H1 (cell line): Measurements from ENCODE around the gene EEF1AKMT3.

Experiments used
- CBX5 ChIP-seq: fragments of 300-800, 300-1000 bp; sonication (generic); IDR thresholded peaks from 2 replicates; pipeline ENCODE4 v1.7.1; 2016; ENCODE audit warnings: antibody characterized with exemption, low read length, low read depth
- EP300 ChIP-seq, 2 experiments: IDR thresholded peaks; 1 replicate in 1 of 2; 2 replicates in 1 of 2; pipeline ENCODE4 v1.6.1; 2011 to 2012; ENCODE audit warnings: low read depth in 2 of 2, low read length in 2 of 2, mild to moderate bottlenecking in 2 of 2, borderline replicate concordance in 1 of 2, inconsistent platforms in 1 of 2, moderate library complexity in 1 of 2
- GTF2F1 ChIP-seq: IDR thresholded peaks from 2 replicates; pipeline ENCODE4 v1.6.1; 2012; ENCODE audit warnings: low read depth, low read length, improper control_type of control experiment, borderline replicate concordance
- JUND ChIP-seq: IDR thresholded peaks from 2 replicates; pipeline ENCODE4 v1.6.1; 2011; ENCODE audit warnings: mild to moderate bottlenecking, improper control_type of control experiment, low read length
- POLR2A ChIP-seq, 2 experiments: IDR thresholded peaks; 1 replicate in 1 of 2; 2 replicates in 1 of 2; pipeline ENCODE4 v1.6.1; 2011; ENCODE audit warnings: low read depth in 2 of 2, low read length in 2 of 2, mild to moderate bottlenecking in 2 of 2; ENCODE audit errors: control extremely low read depth in 1 of 2
- RXRA ChIP-seq: IDR thresholded peaks from 2 replicates; pipeline ENCODE4 v1.6.1; 2011; ENCODE audit warnings: low read depth, mild to moderate bottlenecking, low read length, moderate library complexity; ENCODE audit not compliant: insufficient read depth
- TAF1 ChIP-seq: IDR thresholded peaks from 2 replicates; pipeline ENCODE4 v1.6.1; 2011; ENCODE audit warnings: mild to moderate bottlenecking, low read depth, low read length
- TF ChIP-seq, protein P1 (sequence below): IDR thresholded peaks from 2 replicates; pipeline ENCODE4 v1.6.1; 2012; ENCODE audit warnings: inconsistent platforms
- TF ChIP-seq, protein P2 (sequence below), 3 experiments: IDR thresholded peaks; 1 replicate in 2 of 3; 2 replicates in 1 of 3; pipeline versions ENCODE4 v1.5.1 to v1.6.1; 2011; ENCODE audit warnings: low read length in 3 of 3, mild to moderate bottlenecking in 3 of 3, inconsistent platforms in 2 of 3, low read depth in 1 of 3, moderate library complexity in 1 of 3; ENCODE audit not compliant: insufficient read depth in 1 of 3; ENCODE audit errors: control extremely low read depth in 1 of 3

DNA sequence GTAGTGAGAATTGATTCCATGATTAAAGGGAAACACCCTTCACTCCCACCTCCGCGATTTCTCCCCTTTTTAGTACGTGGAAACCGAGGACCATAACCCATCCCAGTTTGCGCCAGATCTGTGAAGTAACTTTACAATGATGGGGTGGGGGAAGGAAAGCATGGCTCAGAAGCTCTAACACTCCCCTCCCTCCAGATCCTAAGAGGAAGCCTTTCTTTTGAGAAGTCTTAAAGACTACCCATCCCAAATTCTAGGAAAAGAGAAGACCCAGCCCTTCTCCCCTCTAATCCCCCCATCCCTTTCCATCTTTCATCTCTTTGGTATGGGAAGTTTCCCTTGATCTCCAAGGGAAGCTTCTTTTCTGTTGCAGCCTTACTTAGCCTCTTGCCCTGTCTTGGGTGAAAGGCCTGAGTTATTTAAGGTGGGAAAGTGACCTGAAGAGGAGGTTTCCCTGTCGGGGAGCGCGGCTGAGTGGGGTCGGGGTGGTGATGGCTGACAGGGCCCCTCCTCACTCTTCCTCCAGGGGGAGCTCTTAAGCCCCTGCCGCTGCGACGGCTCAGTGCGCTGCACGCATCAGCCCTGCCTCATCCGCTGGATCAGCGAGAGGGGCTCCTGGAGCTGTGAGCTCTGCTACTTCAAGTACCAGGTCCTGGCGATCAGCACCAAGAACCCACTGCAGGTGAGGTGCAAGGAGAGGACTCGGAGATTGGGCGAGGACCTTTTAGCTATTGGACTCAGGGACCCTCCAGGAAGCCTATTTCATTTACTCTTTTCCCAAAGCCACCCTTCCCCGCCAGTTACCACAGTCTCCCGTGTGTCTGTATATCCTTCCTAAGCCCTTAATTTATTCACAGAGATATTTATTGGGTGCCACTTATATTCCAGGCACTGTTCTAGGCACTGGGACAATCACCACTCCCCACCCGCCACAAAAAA, 15.7 kb upstream of the EEF1AKMT3 start:
- TF ChIP-seq POLR2A (IDR thresholded peaks at IDR 0.05; ENCODE audit: control extremely low read depth in 1 of 2, low read depth in 2 of 2, low read length in 2 of 2) (no peak), RXRA (no peak), TAF1 (no peak), CBX5 (no peak), GTF2F1 (no peak), JUND (0 out of 2 replicates have a peak, but pooled peaks have one; percentile 33), EP300 (IDR thresholded peaks at IDR 0.05; ENCODE audit: borderline replicate concordance in 1 of 2, low read depth in 2 of 2, low read length in 2 of 2) (no peak)
- TF ChIP-seq, protein P1, sequence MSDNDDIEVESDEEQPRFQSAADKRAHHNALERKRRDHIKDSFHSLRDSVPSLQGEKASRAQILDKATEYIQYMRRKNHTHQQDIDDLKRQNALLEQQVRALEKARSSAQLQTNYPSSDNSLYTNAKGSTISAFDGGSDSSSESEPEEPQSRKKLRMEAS: 0 out of 2 replicates have a peak, but pooled peaks have one; percentile 34
- TF ChIP-seq, protein P2, sequence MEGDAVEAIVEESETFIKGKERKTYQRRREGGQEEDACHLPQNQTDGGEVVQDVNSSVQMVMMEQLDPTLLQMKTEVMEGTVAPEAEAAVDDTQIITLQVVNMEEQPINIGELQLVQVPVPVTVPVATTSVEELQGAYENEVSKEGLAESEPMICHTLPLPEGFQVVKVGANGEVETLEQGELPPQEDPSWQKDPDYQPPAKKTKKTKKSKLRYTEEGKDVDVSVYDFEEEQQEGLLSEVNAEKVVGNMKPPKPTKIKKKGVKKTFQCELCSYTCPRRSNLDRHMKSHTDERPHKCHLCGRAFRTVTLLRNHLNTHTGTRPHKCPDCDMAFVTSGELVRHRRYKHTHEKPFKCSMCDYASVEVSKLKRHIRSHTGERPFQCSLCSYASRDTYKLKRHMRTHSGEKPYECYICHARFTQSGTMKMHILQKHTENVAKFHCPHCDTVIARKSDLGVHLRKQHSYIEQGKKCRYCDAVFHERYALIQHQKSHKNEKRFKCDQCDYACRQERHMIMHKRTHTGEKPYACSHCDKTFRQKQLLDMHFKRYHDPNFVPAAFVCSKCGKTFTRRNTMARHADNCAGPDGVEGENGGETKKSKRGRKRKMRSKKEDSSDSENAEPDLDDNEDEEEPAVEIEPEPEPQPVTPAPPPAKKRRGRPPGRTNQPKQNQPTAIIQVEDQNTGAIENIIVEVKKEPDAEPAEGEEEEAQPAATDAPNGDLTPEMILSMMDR (IDR thresholded peaks at IDR 0.05; ENCODE audit: control extremely low read depth in 1 of 3, insufficient read depth in 1 of 3, low read depth in 1 of 3, low read length in 3 of 3): peak; percentile 83 to 98 (median 97)
